Spleen (tissue), 13 donors: ENCODE results near the gene MRPL54. TPM values are rescaled to one million over a fixed set of nuclear protein-coding genes. Genes with fewer than 3 reads are reported as not detected.
A peak's percentile ranks its signal among the peaks of the same experiment; 100 is the strongest.

ENCODE experiments used
- DNase-seq: peaks from one replicate; pipeline ENCODE4 v3.0.0-alpha.2; 2020
- H3K27ac ChIP-seq, 8 donors: fragments of 200-600 bp; sonication (generic) in 7 of 8; 1 replicate in 4 of 8; 2 replicates in 4 of 8; pipeline versions ENCODE4 v1.5.0 to v1.8.0; 2016 to 2021; ENCODE audit warnings: inconsistent platforms in 4 of 8, mild to moderate bottlenecking in 4 of 8, moderate library complexity in 1 of 8
- H3K27me3 ChIP-seq, 7 donors: fragments of 200-600 bp; sonication (generic) in 6 of 7; replicated peaks in 1 of 7; 1 replicate in 4 of 7; 2 replicates in 3 of 7; pipeline versions ENCODE4 v1.5.0 to v1.8.0; 2016 to 2021; ENCODE audit warnings: inconsistent platforms in 3 of 7, mild to moderate bottlenecking in 1 of 7
- H3K36me3 ChIP-seq, 6 donors: fragments of 200-600 bp; sonication (generic) in 5 of 6; 1 replicate in 4 of 6; 2 replicates in 2 of 6; pipeline versions ENCODE4 v1.5.0 to v1.8.0; 2016 to 2021; ENCODE audit warnings: inconsistent platforms in 2 of 6
- H3K4me1 ChIP-seq, 6 donors: fragments of 200-600 bp; sonication (generic) in 5 of 6; 1 replicate in 3 of 6; 2 replicates in 3 of 6; pipeline versions ENCODE4 v1.5.0 to v1.8.0; 2016 to 2021; ENCODE audit warnings: inconsistent platforms in 3 of 6
- H3K4me3 ChIP-seq, 8 donors: fragments of 200-600 bp; sonication (generic) in 7 of 8; 1 replicate in 4 of 8; 2 replicates in 4 of 8; pipeline versions ENCODE4 v1.5.0 to v1.8.0; 2016 to 2021; ENCODE audit warnings: inconsistent platforms in 4 of 8, mild to moderate bottlenecking in 4 of 8, moderate library complexity in 2 of 8
- H3K9me3 ChIP-seq, 8 donors: fragments of 200-600 bp; sonication (generic) in 7 of 8; 1 replicate in 4 of 8; 2 replicates in 4 of 8; pipeline versions ENCODE4 v1.5.0 to v1.8.0; 2016 to 2021; ENCODE audit warnings: inconsistent platforms in 4 of 8
- CTCF ChIP-seq, 11 experiments: fragments of 200-600 bp in 7 of 11; fragments of 450-650 bp in 4 of 11; sonication (generic) in 4 of 11; IDR thresholded peaks in 8 of 11; conservative IDR thresholded peaks in 3 of 11; 1 replicate in 7 of 11; 2 replicates in 4 of 11; pipeline versions ENCODE4 v1.4.0 to v1.8.0; 2016 to 2021; ENCODE audit warnings: antibody characterized with exemption in 11 of 11, inconsistent platforms in 4 of 11, mild to moderate bottlenecking in 1 of 11
- POLR2A ChIP-seq, 3 donors: fragments of 450-650 bp; IDR thresholded peaks; one replicate each; pipeline ENCODE4 v1.5.1; 2017; ENCODE audit warnings: antibody characterized with exemption in 3 of 3, mild to moderate bottlenecking in 1 of 3
- POLR2AphosphoS5 ChIP-seq, 3 donors: sonication (generic); formaldehyde crosslinking; IDR thresholded peaks; one replicate each; pipeline ENCODE4 v1.5.1; 2017; ENCODE audit warnings: antibody characterized with exemption in 3 of 3
- WGBS, 5 donors: extraction: QIAGEN DNeasy Blood & Tissue Kit in 3 of 5; methylation state at CpG; one replicate each; pipeline versions ENCODE4 v1.1.5 to v1.1.7; 2013 to 2018; 5-methylcytosine and 5-hydroxymethylcytosine counted together
- intact Hi-C: fragments of 100-400 bp; cut with DNase I; formaldehyde crosslinking; loops from one replicate; pipeline ENCODE4 v1.15.0; 2023; ENCODE audit warnings: low total_unique reads
- long read RNA-seq, 2 donors: transcript quantifications; one replicate each; lab custom pipeline, GENCODE V29; 2026
- polyA plus RNA-seq, 3 donors: library from polyadenylated mRNA; stranded (reverse); fragments of 200-250 nt; gene quantifications; one replicate each; pipeline ENCODE4 v1.2.1, GENCODE V29; 2013
- total RNA-seq, 7 donors: library from RNA; depleted of rRNA in 3 of 7; stranded (reverse); fragments of >200 nt in 3 of 7; fragmentation: NEBNext Ultra II Directional in 4 of 7; extraction: Animal tissue kit (Norgen Biotek cat#: 25700) in 4 of 7; gene quantifications; one replicate each; pipeline versions ENCODE4 v1.1.0 to v1.2.1, GENCODE V29; 2016 to 2021
- donor health status: healthy with polysubstance abuse.
- donor health status: DM: no; HTN: no; CAD: no; lungs with moderate emphysema.
- donor health status: DM: no; HTN: no; CAD: no.
- donor health status: Bipolar disorder and iron deficiency.
- donor health status: healthy.
- donor health status: DM: no; HTN: no; CAD: no.
- donor health status: DM: yes; HTN: yes; CAD: no.

Gene MRPL54
- total RNA-seq (10 to 100 TPM; 38.7 to 66.2 (median 48.2) TPM), polyA plus RNA-seq (100 to 1,000 TPM; 128 to 157 (median 140) TPM)
- long read RNA-seq, donor 1, transcript MRPL54-201 (3 exons, 626 nt), result major isoform, 29 of 29 reads
- long read RNA-seq, donor 1, partial matches to known transcripts, result 0 of 29 reads
- long read RNA-seq, donor 1, other reads (novel, unspliced or antisense), result 0 of 29 reads
- long read RNA-seq, donor 2, transcript MRPL54-201 (3 exons, 626 nt), result major isoform, 18 of 18 reads
- long read RNA-seq, donor 2, partial matches to known transcripts, result 0 of 18 reads
- long read RNA-seq, donor 2, other reads (novel, unspliced or antisense), result 0 of 18 reads

GRCh38 chr19:3762501-3763459 lies at the start of gene MRPL54:
MRPL54 (plus strand) TSS chr19:3762682; CDS start chr19:3762701, 19 bp downstream.
- H3K36me3 ChIP-seq, result peaks cover 0 to 54% (median 46%) of the 10 kb centered on the region in 6 donors

DNA sequence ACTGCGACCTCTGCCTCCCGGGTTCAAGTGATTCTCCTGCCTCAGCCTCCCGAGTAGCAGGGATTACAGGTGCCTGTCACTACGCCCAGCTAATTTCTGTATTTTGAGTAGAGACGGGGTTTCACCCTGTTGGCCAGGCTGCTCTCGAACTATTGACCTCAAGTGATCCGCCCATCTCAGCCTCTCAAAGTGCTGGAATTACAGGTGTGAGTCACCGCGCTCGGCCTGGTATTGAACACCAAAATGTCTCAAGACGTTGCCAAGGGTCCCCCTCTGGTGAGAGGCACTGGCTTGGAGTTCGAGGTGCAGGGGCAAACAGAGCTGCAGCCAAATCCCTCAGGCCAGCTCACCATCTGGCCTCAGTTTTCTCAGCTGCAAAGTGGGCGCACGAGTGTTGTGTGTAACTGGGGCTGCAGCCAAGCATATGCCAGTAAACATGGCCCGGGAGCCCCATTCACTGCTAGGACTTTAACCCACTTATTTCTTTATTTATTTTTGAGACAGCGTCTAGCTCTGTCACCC lies 46.3 kb upstream of the MRPL54 start:
- H3K27ac ChIP-seq, result no peak overlapping the region
- no peak for DNase-seq
- no peak overlapping the region for H3K4me3 ChIP-seq
- no peaks in the 10 kb centered on the region for H3K9me3 ChIP-seq
- 86 to 92% (median 87%) methylated on average over 14 to 16 of the region's 16 CpGs for WGBS, 5 donors
- intact Hi-C loops, result no loop called here
- H3K36me3 ChIP-seq, result no peaks in the 10 kb centered on the region
- H3K4me1 ChIP-seq, result peaks cover 3 to 17% (median 12%) of the 10 kb centered on the region in 6 donors
- peaks cover 0 to 30% (median 22%) of the 10 kb centered on the region in 7 donors for H3K27me3 ChIP-seq
- no peak for TF ChIP-seq CTCF (IDR thresholded peaks at IDR 0.05 in 8 of 11, conservative IDR thresholded peaks at IDR 0.05 in 3 of 11)
- no peak for TF ChIP-seq POLR2AphosphoS5 (IDR thresholded peaks at IDR 0.05)
- TF ChIP-seq POLR2A (IDR thresholded peaks at IDR 0.05), result no peak

More at GRCh38 chr19:3762501-3763459, at the start of gene MRPL54:
- Histone ChIP-seq H3K4me3 (peak within 1 kb of the TSS; percentile 51 to 87 (median 74)), H3K9me3 (no peaks in the 10 kb centered on the region), H3K27ac (peak within 1 kb of the TSS; percentile 93 to 100 (median 99)), H3K27me3 (no peaks in the 10 kb centered on the region), H3K4me1 (peaks cover 32 to 73% (median 55%) of the 10 kb centered on the region in 6 donors)
- TF ChIP-seq POLR2A (IDR thresholded peaks at IDR 0.05), result peak in 1 of 3 donors; percentile 73
- TF ChIP-seq CTCF (IDR thresholded peaks at IDR 0.05 in 8 of 11, conservative IDR thresholded peaks at IDR 0.05 in 3 of 11), result peak in 3 of 11 experiments; percentile 7 to 27 (median 14)
- peak; percentile 96 to 98 (median 97) for TF ChIP-seq POLR2AphosphoS5 (IDR thresholded peaks at IDR 0.05)
- WGBS, 5 donors, result 3% methylated on average over 37 to 47 of the region's 47 CpGs
- DNase-seq, result peak; percentile 100
- intact Hi-C loops, result no loop called here

DNA sequence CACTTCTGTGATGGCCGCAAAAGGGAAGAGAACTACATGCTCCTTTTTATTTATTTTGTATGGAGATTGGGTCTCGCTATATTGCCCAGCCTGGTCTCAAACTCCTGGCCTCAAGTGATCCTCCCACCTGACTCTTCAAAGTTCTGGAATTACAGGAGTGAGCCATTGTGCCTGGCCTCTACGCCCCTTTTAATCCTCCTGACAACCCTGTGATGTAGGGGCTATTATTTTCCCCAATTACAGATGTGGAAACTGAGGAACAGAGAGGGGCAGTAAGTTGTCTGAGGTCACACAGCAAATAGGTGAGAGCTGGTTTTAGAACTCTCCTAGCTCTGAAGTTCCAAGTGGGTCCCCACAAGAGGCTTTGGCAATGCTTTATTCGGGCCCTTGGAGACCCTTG lies 42.6 kb upstream of the MRPL54 start:
- Histone ChIP-seq H3K9me3 (no peaks in the 10 kb centered on the region), H3K36me3 (no peaks in the 10 kb centered on the region), H3K4me1 (peaks cover 4 to 33% (median 23%) of the 10 kb centered on the region in 6 donors), H3K4me3 (no peak overlapping the region), H3K27me3 (peaks cover 0 to 66% (median 45%) of the 10 kb centered on the region in 7 donors), H3K27ac (no peak overlapping the region)
- DNase-seq, result no peak
- TF ChIP-seq POLR2A (IDR thresholded peaks at IDR 0.05), result no peak
- no peak for TF ChIP-seq CTCF (IDR thresholded peaks at IDR 0.05 in 8 of 11, conservative IDR thresholded peaks at IDR 0.05 in 3 of 11)
- no peak for TF ChIP-seq POLR2AphosphoS5 (IDR thresholded peaks at IDR 0.05)
- intact Hi-C loops, result no loop called here
- WGBS, 5 donors, result 82 to 91% (median 88%) methylated on average over 4 of the region's 4 CpGs
